Activated CD4-positive, alpha-beta memory T cell treated with anti-CD3 and anti-CD28 coated beads for 36 hours (primary cell): ENCODE data around the gene ASXL1. TPM values are rescaled to one million over a fixed set of nuclear protein-coding genes. Genes with fewer than 3 reads are reported as not detected.
A peak's percentile ranks its signal among the peaks of the same experiment; 100 is the strongest.

Experiments
- CTCF ChIA-PET: fragments of 350-600 bp; sonication (Branson Sonifier 250); formaldehyde crosslinking; loops from one replicate; lab custom pipeline; 2021; ENCODE audit warnings: antibody characterized with exemption, inconsistent platforms; lab: Charles Lee
- POLR2A ChIA-PET: fragments of 350-600 bp; sonication (Branson Sonifier 250); formaldehyde crosslinking; loops from one replicate; lab custom pipeline; 2021; ENCODE audit warnings: antibody characterized with exemption; lab: Charles Lee
- DNase-seq: peaks from one replicate; pipeline ENCODE4 v3.0.0-alpha.2; 2020
- H3K27ac Mint-ChIP-seq: one replicate; pipeline ENCODE4 v1.8.0; 2021; ENCODE audit warnings: mixed read lengths
- H3K27me3 Mint-ChIP-seq: one replicate; pipeline ENCODE4 v1.8.0; 2021; ENCODE audit warnings: mixed read lengths
- H3K36me3 Mint-ChIP-seq: one replicate; pipeline ENCODE4 v1.8.0; 2021; ENCODE audit warnings: mixed read lengths
- H3K4me1 Mint-ChIP-seq: one replicate; pipeline ENCODE4 v1.8.0; 2021; ENCODE audit warnings: low read depth, mixed read lengths
- H3K4me3 Mint-ChIP-seq: one replicate; pipeline ENCODE4 v1.8.0; 2021; ENCODE audit warnings: mild to moderate bottlenecking, mixed read lengths
- H3K9me3 Mint-ChIP-seq: one replicate; pipeline ENCODE4 v1.8.0; 2021; ENCODE audit warnings: mixed read lengths
- intact Hi-C: fragments of 100-400 bp; cut with micrococcal nuclease; formaldehyde crosslinking; loops from one replicate; pipeline ENCODE4 v1.15.1; 2023
- total RNA-seq, 2 experiments: library from RNA; stranded (reverse); gene quantifications; one replicate each; pipeline ENCODE4 v1.2.3, GENCODE V29; 2021

Gene ASXL1
- total RNA-seq, 2 experiments from 2014 or later: 141 to 147 TPM

DNA sequence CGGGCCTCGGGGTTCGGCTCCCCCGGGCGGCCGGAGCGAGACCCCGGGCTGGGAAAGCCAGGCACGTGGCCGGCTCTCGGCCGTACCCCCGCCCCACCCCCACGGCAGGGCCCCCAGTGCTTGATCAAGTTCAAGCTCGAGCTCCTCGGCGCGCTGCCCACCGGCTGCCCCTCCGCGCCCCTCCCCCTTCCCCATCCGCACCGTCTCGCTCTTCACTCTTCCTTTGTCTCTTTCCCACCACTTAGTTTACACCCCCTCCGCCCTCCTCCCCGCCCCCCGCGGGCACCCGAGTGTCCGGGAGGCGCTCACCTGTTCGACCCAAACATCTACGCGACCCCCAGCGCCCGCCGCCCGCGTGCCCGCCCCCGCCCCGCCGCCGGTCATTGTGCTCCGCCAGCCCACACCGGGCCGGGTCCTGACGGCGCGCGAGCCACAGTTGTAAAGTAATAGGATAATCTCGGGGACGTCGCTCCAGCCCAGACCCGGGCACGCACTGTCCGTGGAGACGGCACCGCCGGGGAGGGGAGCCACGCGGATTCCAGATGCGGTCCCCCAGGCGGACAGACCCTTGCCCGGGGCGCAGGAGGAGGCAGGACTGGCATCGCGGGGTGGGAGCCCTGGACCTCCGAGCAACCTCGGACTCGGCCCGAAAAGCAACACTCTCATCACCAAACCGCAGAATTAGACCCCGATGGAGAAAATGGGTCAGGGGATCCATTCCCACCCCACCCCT lies 126.3 kb downstream of the ASXL1 start:
- Mint-ChIP-seq H3K36me3 (peaks cover 5% of the 10 kb centered on the region), H3K4me3 (peak overlapping the region; percentile 86), H3K27ac (peak overlapping the region; percentile 49), H3K4me1 (peaks cover 30% of the 10 kb centered on the region), H3K9me3 (peaks cover 7% of the 10 kb centered on the region), H3K27me3 (no peaks in the 10 kb centered on the region)
- POLR2A ChIA-PET: no interaction called here
- intact Hi-C loops: loop anchor here (2.0 to 10.0 kb wide), 2 partner anchors 24 to 200 kb away; no protein-coding TSS in a partner anchor
- DNase-seq: peak; percentile 42
- CTCF ChIA-PET: interaction anchor here (1.2 to 1.6 kb wide), 3 partner anchors 12 to 37 kb away, joined by 4 to 6 read pairs (median 4); no protein-coding TSS in a partner anchor

DNA sequence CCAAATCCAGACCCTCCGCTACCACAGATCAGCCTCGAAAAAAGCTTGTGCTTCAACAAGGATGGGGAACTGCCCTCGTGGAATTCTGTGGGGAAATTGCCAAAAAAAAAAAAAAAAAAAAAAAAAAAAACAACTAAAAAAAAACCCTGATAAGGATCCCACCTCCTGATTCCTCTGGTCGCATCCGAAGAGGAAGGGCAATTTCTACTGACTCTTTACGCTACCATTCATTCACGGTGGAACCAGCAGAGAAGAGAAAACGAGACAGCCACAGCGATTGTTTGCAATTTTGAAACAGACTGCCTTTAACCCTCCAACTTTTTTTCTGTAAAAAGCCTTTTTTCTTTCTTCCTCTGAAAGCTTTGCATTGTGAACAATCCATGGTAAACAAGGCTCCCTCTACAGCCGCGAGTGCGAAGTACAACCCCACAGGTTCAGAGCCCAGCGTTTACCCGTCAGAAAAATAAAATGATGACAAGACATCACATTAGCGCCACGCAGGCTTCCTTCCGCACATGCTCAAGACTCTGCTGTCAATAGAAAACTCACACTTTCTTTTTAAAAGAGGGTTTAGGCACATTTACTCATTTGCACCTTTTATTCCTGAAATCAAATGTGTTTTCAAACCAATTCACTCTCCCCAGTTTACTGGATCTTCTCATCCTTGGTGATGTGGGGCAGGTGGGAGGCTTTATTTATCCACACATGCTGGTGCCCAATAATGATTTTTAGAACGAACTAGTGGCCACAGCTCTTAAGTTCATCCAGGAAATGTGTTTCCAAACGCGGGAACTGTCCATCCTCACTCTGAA lies 127.0 kb downstream of the ASXL1 start:
- DNase-seq: peak; percentile 91
- ChIA-PET POLR2A (no interaction called here), CTCF (interaction anchor here (0.6 to 1.6 kb wide), 8 partner anchors 12 to 277 kb away, joined by 3 to 6 read pairs (median 4); partner anchors contain the start of gene DNMT3B)
- Mint-ChIP-seq H3K36me3 (peaks cover 5% of the 10 kb centered on the region), H3K9me3 (peaks cover 7% of the 10 kb centered on the region), H3K4me3 (peak overlapping the region; percentile 86), H3K27ac (peak overlapping the region; percentile 93), H3K27me3 (no peaks in the 10 kb centered on the region), H3K4me1 (peaks cover 26% of the 10 kb centered on the region)
- intact Hi-C loops: loop anchor here (1.0 to 10.0 kb wide), 4 partner anchors 24 to 281 kb away; partner anchors contain the start of gene ASXL1

DNA sequence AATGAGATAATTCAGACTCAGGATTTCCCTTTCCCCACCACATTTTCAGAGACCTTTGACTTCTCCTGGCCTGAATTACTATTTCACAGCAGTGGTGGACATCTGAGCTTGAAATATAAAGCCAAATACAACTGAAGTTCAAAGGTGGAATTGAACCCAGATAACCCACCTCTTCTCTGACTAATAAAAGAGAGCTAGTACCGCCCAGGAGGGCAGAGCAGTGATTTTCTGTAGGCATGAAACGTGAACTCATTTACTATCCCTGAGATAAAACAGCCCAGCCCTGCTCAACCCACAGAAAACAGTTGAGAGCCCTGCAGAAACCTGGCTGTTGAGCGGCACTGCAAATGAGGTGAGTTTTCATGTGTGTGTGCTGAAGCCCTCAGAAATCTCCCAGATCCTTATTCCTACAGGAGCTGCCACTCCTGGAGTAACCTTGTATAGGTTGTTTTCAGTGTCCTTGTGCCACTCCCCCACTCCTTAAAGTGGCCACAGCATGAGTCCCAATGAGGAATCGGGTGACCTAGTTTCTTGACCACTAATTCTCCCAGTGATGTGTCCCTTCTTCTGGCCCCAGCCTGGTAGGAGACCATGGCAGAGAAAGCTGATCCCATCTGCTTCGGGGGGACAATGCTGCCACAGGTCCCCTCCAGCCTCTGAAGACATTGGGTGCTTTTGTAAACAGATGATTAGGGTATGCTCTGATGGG lies 127.8 kb downstream of the ASXL1 start:
- POLR2A ChIA-PET: no interaction called here
- Mint-ChIP-seq H3K4me3 (peak overlapping the region; percentile 86), H3K4me1 (peaks cover 23% of the 10 kb centered on the region), H3K36me3 (peaks cover 5% of the 10 kb centered on the region), H3K9me3 (peaks cover 7% of the 10 kb centered on the region), H3K27me3 (no peaks in the 10 kb centered on the region), H3K27ac (peak overlapping the region; percentile 93)
- no peak for DNase-seq
- CTCF ChIA-PET: interaction anchor here (0.6 to 1.6 kb wide), 9 partner anchors 11 to 276 kb away, joined by 3 to 6 read pairs (median 4); partner anchors contain the start of gene DNMT3B
- intact Hi-C loops: loop anchor here (1.0 to 10.0 kb wide), 5 partner anchors 15 to 282 kb away; partner anchors contain the start of gene ASXL1

DNA sequence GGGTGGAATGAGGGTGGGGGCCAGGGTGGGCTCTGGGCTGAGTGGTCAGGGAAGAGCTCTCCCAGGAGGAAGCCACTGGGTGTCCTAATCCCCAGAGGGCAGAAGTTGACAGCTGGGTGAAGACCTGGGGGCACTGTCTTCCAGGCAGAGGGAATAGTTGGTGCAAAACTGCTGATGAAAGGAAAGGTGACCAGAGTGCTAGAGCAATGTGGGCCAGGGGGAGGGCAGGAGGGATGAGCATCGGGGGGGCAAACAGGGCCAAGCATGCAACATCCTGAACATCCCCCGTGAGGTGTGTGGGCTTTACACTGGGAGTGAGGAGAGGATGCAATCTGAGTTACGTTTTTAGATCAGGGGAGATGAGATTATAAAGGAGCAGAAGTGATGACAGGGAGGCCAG lies 129.2 kb downstream of the ASXL1 start:
- intact Hi-C loops: loop anchor here (2.0 to 10.0 kb wide), 3 partner anchors 13 to 203 kb away; partner anchors contain the start of gene ASXL1
- no peak for DNase-seq
- Mint-ChIP-seq H3K27ac (no peak overlapping the region), H3K4me1 (peaks cover 17% of the 10 kb centered on the region), H3K27me3 (no peaks in the 10 kb centered on the region), H3K4me3 (no peak overlapping the region), H3K9me3 (peaks cover 7% of the 10 kb centered on the region), H3K36me3 (peaks cover 5% of the 10 kb centered on the region)
- ChIA-PET CTCF (interaction anchor here (1.2 kb wide), 1 partner anchor 9 kb away, joined by 3 read pairs; no protein-coding TSS in a partner anchor), POLR2A (no interaction called here)

DNA sequence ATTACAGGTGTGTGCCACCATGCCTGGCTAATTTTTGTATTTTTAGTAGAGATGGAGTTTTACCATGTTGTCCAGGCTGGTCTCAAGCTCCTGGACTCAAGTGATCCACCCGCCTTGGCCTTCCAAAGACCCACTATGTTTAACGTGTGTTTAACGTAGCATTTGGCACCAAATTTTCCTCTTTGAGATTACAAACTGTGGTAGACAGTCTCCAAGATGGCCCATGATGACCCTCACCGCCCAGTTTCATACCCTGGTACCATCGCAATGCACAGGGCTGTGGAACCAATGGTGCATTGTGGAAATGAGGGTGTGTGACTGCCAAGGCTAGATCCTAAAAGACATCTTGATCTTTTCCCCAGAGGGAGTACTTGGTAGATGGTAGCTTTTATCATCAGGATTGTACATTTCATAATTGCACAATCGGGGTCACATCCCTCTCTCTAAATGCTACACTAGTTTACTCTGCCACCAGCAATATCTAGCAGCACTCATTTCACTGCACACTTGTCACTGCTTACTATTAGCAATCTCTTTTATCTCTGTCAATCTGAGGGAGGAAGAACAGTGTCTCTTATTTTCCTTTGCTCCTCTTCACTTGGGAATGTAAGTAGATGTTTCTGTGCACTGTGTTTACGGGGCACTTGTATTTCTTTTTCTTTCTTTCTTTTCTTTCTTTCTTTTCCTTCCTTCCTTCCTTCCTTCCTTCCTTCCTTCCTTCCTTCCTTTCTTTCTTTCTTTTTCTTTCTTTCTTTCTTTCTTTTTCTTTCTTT lies 130.1 kb downstream of the ASXL1 start:
- Mint-ChIP-seq H3K9me3 (peaks cover 7% of the 10 kb centered on the region), H3K36me3 (peaks cover 5% of the 10 kb centered on the region), H3K27ac (peak overlapping the region; percentile 59), H3K27me3 (no peaks in the 10 kb centered on the region), H3K4me1 (peaks cover 16% of the 10 kb centered on the region), H3K4me3 (no peak overlapping the region)
- intact Hi-C loops: loop anchor here (5.0 to 10.0 kb wide), 2 partner anchors 131 to 203 kb away; partner anchors contain the start of gene ASXL1
- CTCF ChIA-PET: interaction anchor here (1.2 kb wide), 1 partner anchor 9 kb away, joined by 3 read pairs; no protein-coding TSS in a partner anchor
- POLR2A ChIA-PET: no interaction called here
- DNase-seq: no peak

Other genes starting within 250 kb of the ASXL1 start
- gene TM9SF4, start 248.6 kb upstream of the ASXL1 start, total RNA-seq: 10 to 100 TPM; 35.8 to 37.3 TPM
- gene PLAGL2, start 150.6 kb upstream of the ASXL1 start, total RNA-seq: 10 to 100 TPM; 93.9 to 95.6 TPM
- gene POFUT1, start 150.5 kb upstream of the ASXL1 start, total RNA-seq: 10 to 100 TPM; 48.4 to 48.5 TPM
- 10 to 100 TPM; 38.9 to 39.4 TPM for gene KIF3B, start 80.7 kb upstream of the ASXL1 start, total RNA-seq
- gene NOL4L, start 227.0 kb downstream of the ASXL1 start, total RNA-seq: 10 to 100 TPM; 21.8 to 22.1 TPM